Mammary microvascular endothelial cell (primary cell): ENCODE results near the gene DTHD1. TPM values are rescaled to one million over a fixed set of nuclear protein-coding genes. Genes with fewer than 3 reads are reported as not detected.

ENCODE experiments used
- total RNA-seq: library from RNA; depleted of rRNA; stranded (reverse); fragments of >200 nt; gene quantifications from 2 replicates; pipeline ENCODE4 v1.2.3, GENCODE V29; 2015

The DTHD1 gene
- total RNA-seq, result not detected in 2 replicates

DNA sequence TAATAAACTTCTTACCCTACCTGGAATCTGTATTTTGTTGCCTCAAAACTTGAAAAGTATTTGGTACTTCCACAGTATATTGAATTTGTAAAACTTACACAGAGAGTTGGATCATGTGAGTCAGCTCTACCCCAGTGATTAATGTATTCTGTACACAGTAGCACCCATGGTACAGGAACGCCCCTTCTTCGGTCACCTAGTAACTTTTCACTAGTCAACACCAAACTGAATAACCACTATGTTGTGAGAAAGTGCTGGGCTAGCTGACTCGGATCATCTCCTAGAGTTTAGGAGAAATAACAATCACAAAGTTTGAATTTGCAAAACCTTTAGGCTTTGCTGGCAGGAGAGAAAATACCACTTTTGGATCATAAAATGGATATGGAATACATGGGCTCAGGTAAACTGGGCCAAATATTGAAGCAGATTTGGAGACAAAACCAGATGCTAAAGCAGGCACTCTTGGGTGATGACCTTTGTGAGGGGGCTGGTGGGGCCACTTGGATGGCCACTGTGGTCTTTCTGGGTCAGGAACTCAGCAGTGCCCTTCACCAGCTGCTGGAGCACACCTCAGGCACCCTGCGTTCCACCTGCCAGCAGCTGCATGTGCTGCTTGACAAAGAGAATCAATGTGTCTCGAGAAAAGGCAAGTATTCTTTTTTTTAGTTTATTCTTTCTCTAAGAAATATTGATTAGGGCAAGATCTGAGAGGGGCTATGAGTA is at the start of gene DTHD1:
Gene DTHD1 (plus strand): TSS at position 233 of the 723 bp plus-strand sequence. CDS start 143 bp downstream, at position 376.

DNA sequence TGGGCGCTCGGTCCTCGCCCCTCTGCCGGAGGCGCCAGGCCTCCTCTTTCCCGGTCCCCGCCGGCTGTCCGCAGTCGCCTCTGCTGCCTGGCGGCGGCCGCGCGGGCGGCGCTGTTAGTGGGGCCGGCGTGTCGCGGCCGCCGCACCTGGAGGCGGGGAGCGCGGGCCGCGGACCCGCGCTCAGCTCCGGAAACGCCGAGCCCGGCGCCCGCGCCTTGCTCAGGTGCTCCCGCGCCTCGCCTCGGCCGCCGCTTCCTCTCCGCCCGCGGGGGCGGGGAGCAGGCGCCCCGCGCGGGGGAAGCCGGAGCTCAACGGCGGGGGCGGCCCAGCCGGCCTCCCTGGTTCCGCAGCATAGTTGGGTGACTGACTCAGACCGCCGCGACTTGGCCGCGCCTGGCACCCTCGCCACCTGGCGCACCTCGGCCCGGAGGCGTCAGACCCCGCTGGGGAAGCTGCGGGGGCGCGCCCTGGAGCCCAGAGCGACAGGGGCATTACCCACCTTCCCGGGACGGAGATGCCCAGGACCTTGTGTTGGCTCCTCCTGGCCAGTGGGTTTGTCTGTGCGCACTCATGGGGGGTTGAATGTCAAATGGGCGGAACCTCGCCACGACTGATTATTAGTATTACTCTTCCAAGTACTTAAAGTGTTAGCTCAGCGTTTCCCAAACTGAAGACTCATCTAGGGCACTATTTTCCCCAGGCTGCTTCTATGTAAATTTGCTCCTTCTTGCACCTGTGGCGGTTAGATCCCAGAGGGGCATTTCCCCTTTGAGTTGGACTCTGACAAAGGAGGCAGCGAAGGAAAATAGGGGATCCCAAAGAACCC is 36.9 kb upstream of the DTHD1 start, which contains the start of gene ARAP2:
Gene ARAP2 (minus strand): TSS at position 258 of the 826 bp plus-strand sequence. CDS start 15,028 bp downstream, outside the sequence.

Other genes starting within 250 kb of the DTHD1 start
- 0.33 and 1.2 TPM in 2 replicates for gene ARAP2, start 37.1 kb upstream of the DTHD1 start, total RNA-seq